Measurements from ENCODE around the gene GPR107.

DNA sequence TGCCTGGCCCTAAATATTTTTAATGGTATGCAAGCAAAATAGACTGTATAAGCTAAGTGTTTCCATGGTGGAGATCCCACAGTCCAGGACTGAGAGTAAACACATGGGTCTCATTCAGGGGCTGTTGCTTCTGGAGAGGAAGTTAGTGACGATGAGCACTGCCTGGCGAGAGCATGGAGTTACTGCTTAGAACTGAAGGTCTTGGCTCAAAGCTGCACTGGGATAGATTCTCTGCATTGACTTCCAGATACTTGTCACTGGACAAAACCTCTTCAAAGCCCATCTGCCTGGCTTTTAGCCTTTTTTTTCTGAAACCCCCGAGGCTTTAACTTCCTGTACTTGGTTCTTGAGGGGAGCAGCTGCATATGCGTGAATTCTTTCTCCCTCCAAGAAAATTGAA lies 39.2 kb downstream of the GPR107 start:
- TF ChIP-seq CTCF (IDR thresholded peaks at IDR 0.05; ENCODE audit: insufficient read depth, low read depth, low read length), result no peak
- TF ChIP-seq EZH2 (IDR thresholded peaks at IDR 0.05; ENCODE audit: insufficient read depth, low read length), result no peak

All from astrocyte (in vitro differentiated cells and primary cell).